T-helper 2 cell treated with Interferon-gamma antibody and Interleukin-4, amounts not matched to agents 5 μg/mL and 100 μg/mL, for 36 hours (primary cell): ENCODE measurements around the gene ISL2.

ENCODE experiments used
- DNase-seq: peaks from one replicate; pipeline ENCODE4 v3.0.0; 2021; ENCODE audit warnings: low spot score
- H3K27ac Mint-ChIP-seq: one replicate; pipeline ENCODE4 v1.8.0; 2021; ENCODE audit warnings: mild to moderate bottlenecking, mixed read lengths
- H3K27me3 Mint-ChIP-seq: one replicate; pipeline ENCODE4 v1.8.0; 2021; ENCODE audit warnings: low read depth, mixed read lengths
- H3K36me3 Mint-ChIP-seq: one replicate; pipeline ENCODE4 v1.8.0; 2021; ENCODE audit warnings: low read depth, mixed read lengths
- H3K4me1 Mint-ChIP-seq: one replicate; pipeline ENCODE4 v1.8.0; 2021; ENCODE audit warnings: low read depth, mixed read lengths
- H3K4me3 Mint-ChIP-seq: one replicate; pipeline ENCODE4 v1.8.0; 2022; ENCODE audit warnings: mild to moderate bottlenecking, moderate library complexity, mixed read lengths
- H3K9me3 Mint-ChIP-seq: one replicate; pipeline ENCODE4 v1.8.0; 2021; ENCODE audit warnings: mixed read lengths

The ISL2 gene

GRCh38 chr15:76342382-76343201 is 6.0 kb downstream of the ISL2 start:
- Mint-ChIP-seq H3K4me3 (peak overlapping the region; percentile 46), H3K27ac (no peak overlapping the region), H3K27me3 (peaks cover 76% of the 10 kb centered on the region), H3K36me3 (peaks cover 11% of the 10 kb centered on the region), H3K4me1 (peaks cover 23% of the 10 kb centered on the region), H3K9me3 (no peaks in the 10 kb centered on the region)
- DNase-seq = no peak

DNA sequence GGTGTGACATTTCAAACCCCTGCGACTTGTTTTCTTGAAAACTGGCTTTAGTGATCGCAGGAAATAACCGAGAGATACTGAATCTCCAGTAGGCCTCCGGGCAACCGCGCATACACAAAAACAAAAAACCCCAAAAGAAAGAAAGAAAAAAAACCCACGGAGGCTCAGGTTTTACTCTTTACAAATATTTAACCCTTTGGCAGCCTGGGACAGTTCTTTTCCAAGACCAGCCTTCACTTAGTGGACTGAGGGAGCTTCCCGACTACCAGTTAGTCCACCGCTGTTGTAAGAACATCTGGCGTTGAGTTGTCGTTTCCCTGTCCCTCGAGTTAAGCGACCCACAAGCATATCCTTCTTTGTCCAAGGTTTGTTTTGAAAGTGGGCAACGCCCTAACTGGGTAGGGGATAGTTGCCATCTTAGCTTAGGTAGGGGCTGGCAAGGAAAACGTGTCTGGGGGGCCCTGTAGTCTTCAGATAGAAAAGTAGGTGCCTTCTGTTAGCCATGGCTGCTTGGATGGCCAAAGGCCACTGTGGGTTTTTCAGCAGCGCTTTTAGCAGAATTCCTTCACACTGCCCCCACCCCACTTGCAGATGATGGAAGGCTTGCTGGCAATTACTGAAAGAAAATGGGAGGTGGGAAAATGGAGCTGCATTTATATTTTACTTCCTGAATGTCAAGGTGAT is 6.9 kb downstream of the ISL2 start:
- Mint-ChIP-seq H3K4me1 (peaks cover 22% of the 10 kb centered on the region), H3K36me3 (peaks cover 15% of the 10 kb centered on the region), H3K9me3 (no peaks in the 10 kb centered on the region), H3K27me3 (peaks cover 82% of the 10 kb centered on the region), H3K27ac (no peak overlapping the region), H3K4me3 (no peak overlapping the region)
- DNase-seq = no peak

- Mint-ChIP-seq H3K4me3 (peak overlapping the region; percentile 66), H3K36me3 (peaks cover 10% of the 10 kb centered on the region)
Measured at GRCh38 chr15:76344893-76345582, 8.5 kb downstream of the ISL2 start.

DNA sequence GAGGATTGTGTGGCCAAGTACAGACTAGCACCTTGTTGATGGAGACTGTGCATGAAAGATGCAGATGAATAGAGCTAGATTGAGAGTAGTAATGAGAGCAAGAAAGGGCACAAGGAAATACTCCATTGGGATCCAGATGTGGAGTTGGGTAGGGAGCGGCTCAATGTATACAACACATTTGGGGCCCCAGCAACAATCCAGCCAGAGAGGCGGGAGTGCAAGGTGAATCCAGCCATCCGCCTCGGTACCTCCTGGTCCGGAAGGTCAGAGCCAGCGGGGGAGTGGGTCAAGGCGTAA is 9.0 kb downstream of the ISL2 start:
- H3K4me1 Mint-ChIP-seq = peaks cover 12% of the 10 kb centered on the region
- peak overlapping the region; percentile 10 for H3K27ac Mint-ChIP-seq

More at GRCh38 chr15:76344893-76345582, 8.5 kb downstream of the ISL2 start:
- Mint-ChIP-seq H3K4me1 (peaks cover 13% of the 10 kb centered on the region), H3K27ac (peak overlapping the region; percentile 10), H3K27me3 (peaks cover 77% of the 10 kb centered on the region), H3K9me3 (no peaks in the 10 kb centered on the region)
- no peak for DNase-seq

GRCh38 chr15:76345880-76346668 is 9.5 kb downstream of the ISL2 start:
- peak overlapping the region; percentile 10 for H3K27ac Mint-ChIP-seq
- DNase-seq = no peak
- H3K27me3 Mint-ChIP-seq = peaks cover 75% of the 10 kb centered on the region
- peaks cover 10% of the 10 kb centered on the region for H3K4me1 Mint-ChIP-seq
- H3K9me3 Mint-ChIP-seq = no peaks in the 10 kb centered on the region
- H3K4me3 Mint-ChIP-seq = peak overlapping the region; percentile 66
- H3K36me3 Mint-ChIP-seq = peaks cover 9% of the 10 kb centered on the region

More for the DNA sequence above, 9.0 kb downstream of the ISL2 start:
- H3K9me3 Mint-ChIP-seq = no peaks in the 10 kb centered on the region
- H3K27me3 Mint-ChIP-seq = peaks cover 76% of the 10 kb centered on the region
- H3K4me3 Mint-ChIP-seq = peak overlapping the region; percentile 66
- peaks cover 9% of the 10 kb centered on the region for H3K36me3 Mint-ChIP-seq
- DNase-seq = no peak

DNA sequence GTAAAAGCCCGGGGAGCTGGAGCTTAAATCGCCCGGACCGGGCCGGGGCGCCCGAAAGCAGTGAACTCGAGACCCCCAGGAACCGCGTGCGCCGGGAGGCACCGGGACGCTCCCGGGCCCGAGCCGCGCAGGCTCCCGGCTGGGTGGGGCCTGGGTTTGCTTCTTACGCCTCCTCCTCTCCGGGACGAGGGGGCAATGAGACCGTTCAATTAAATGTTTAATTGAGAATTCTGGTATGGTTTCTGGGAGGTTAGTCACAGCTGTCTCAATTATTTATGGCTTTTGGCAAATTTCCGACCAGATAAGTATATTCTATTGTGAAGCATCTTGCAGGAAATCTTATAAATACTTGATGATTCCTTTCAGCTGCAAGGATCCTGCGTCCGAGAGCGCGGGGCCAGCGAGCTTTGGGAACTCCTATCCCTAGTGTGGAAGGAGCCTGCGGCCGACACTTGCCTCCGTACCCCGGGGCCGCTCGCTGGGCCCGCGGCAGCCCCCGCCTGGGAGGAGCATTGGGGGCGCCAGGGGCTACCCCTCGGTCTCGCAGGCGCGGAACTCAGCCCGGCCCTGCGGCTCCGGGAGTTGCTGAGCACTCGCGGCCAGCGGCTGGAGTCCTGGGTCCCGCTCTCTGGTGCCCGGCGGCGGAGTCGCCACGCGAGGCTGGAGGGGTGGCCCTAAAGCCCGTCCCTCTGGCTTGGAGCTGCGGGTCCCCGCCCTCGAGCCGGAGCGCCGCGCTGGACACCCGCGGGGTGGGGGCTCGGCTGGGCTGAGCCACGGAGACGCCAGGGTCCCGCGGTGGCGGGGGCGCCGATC is 10.3 kb downstream of the ISL2 start:
- no peaks in the 10 kb centered on the region for H3K9me3 Mint-ChIP-seq
- H3K4me3 Mint-ChIP-seq = no peak overlapping the region
- peaks cover 72% of the 10 kb centered on the region for H3K27me3 Mint-ChIP-seq
- peaks cover 9% of the 10 kb centered on the region for H3K36me3 Mint-ChIP-seq
- H3K27ac Mint-ChIP-seq = no peak overlapping the region
- DNase-seq = no peak
- H3K4me1 Mint-ChIP-seq = peaks cover 6% of the 10 kb centered on the region

- H3K36me3 Mint-ChIP-seq = peaks cover 9% of the 10 kb centered on the region
- H3K27me3 Mint-ChIP-seq = peaks cover 71% of the 10 kb centered on the region
- DNase-seq = no peak
- H3K9me3 Mint-ChIP-seq = no peaks in the 10 kb centered on the region
- H3K4me3 Mint-ChIP-seq = no peak overlapping the region
- peaks cover 6% of the 10 kb centered on the region for H3K4me1 Mint-ChIP-seq
- no peak overlapping the region for H3K27ac Mint-ChIP-seq
Measured at GRCh38 chr15:76347482-76348055, 11.0 kb downstream of the ISL2 start.

- no peak overlapping the region for H3K27ac Mint-ChIP-seq
- peaks cover 53% of the 10 kb centered on the region for H3K27me3 Mint-ChIP-seq
- H3K9me3 Mint-ChIP-seq = no peaks in the 10 kb centered on the region
- peaks cover 9% of the 10 kb centered on the region for H3K36me3 Mint-ChIP-seq
- peaks cover 6% of the 10 kb centered on the region for H3K4me1 Mint-ChIP-seq
- no peak for DNase-seq
- H3K4me3 Mint-ChIP-seq = no peak overlapping the region
Measured at GRCh38 chr15:76349301-76350070, 12.9 kb downstream of the ISL2 start.

DNA sequence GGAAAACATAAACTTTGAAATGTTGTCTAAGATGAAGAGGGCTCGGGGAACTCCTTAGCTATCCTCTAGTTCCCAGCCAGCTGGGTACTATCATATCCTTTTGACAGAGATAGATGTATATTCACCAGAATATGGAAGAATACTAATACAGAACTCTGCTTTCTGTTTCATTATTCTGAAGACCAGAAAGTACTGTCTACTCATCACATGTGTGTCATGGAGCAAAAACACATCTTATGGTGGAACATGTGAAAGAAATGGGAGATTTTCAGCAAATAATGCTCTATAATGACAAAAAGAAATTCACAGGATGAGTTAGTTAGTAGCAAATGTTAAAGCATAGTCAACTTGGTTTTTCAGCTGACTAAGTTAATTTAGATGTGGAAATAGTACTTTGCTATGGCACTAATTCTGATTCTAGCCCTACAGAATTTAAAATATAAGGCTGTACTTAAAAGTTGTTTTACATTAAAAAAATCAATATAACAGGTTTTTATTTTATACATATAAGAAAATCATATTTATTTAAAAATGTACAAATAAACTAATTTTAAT is 16.5 kb downstream of the ISL2 start:
- no peaks in the 10 kb centered on the region for H3K4me1 Mint-ChIP-seq
- H3K27ac Mint-ChIP-seq = no peak overlapping the region
- H3K4me3 Mint-ChIP-seq = no peak overlapping the region
- H3K9me3 Mint-ChIP-seq = no peaks in the 10 kb centered on the region
- peaks cover 32% of the 10 kb centered on the region for H3K27me3 Mint-ChIP-seq
- no peaks in the 10 kb centered on the region for H3K36me3 Mint-ChIP-seq
- no peak for DNase-seq

DNA sequence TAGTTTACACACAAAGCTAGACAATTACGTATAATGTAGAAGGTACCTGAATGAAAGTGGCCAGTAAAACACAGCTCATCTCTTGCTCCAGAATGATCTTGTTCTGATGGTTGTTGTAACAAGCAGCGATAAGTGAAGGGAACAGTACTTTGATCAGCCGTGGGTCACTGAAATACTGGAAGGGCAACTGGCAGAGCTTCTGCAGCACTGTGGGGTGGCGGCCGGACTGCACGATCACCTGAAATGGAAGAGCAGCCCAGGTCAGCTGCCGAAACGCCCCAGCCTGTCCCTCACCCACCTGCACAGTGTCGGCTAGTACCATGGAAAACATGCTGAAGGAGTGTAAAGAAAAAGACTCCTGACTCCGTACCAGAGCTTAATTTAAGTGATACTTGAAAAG is 17.3 kb downstream of the ISL2 start:
- no peaks in the 10 kb centered on the region for H3K4me1 Mint-ChIP-seq
- no peak overlapping the region for H3K4me3 Mint-ChIP-seq
- H3K36me3 Mint-ChIP-seq = no peaks in the 10 kb centered on the region
- no peak overlapping the region for H3K27ac Mint-ChIP-seq
- no peak for DNase-seq
- H3K27me3 Mint-ChIP-seq = peaks cover 24% of the 10 kb centered on the region
- no peaks in the 10 kb centered on the region for H3K9me3 Mint-ChIP-seq

GRCh38 chr15:76354823-76355440 is 18.4 kb downstream of the ISL2 start:
- peaks cover 17% of the 10 kb centered on the region for H3K27me3 Mint-ChIP-seq
- no peaks in the 10 kb centered on the region for H3K36me3 Mint-ChIP-seq
- no peak overlapping the region for H3K27ac Mint-ChIP-seq
- H3K9me3 Mint-ChIP-seq = no peaks in the 10 kb centered on the region
- H3K4me1 Mint-ChIP-seq = no peaks in the 10 kb centered on the region
- no peak for DNase-seq
- H3K4me3 Mint-ChIP-seq = no peak overlapping the region

GRCh38 chr15:76358453-76358852 is 21.9 kb downstream of the ISL2 start:
- H3K4me1 Mint-ChIP-seq = no peaks in the 10 kb centered on the region
- H3K36me3 Mint-ChIP-seq = no peaks in the 10 kb centered on the region
- DNase-seq = no peak
- H3K9me3 Mint-ChIP-seq = no peaks in the 10 kb centered on the region
- H3K4me3 Mint-ChIP-seq = no peak overlapping the region
- no peak overlapping the region for H3K27ac Mint-ChIP-seq
- peaks cover 3% of the 10 kb centered on the region for H3K27me3 Mint-ChIP-seq
